HUES64 (cell line): ENCODE data around the gene GAGE1.

Source experiments
- H3K27ac ChIP-seq: 2 replicates; pipeline ENCODE4 v1.7.0; 2013; ENCODE audit warnings: low read depth, low read length, inconsistent platforms
- H3K27me3 ChIP-seq: 2 replicates; pipeline ENCODE4 v1.6.1; 2013; ENCODE audit warnings: mild to moderate bottlenecking, low read length; ENCODE audit not compliant: insufficient read depth
- H3K36me3 ChIP-seq: 2 replicates; pipeline ENCODE4 v1.6.1; 2013; ENCODE audit warnings: mild to moderate bottlenecking, low read length; ENCODE audit not compliant: insufficient read depth
- H3K4me1 ChIP-seq: 2 replicates; pipeline ENCODE4 v1.6.1; 2013; ENCODE audit warnings: mild to moderate bottlenecking, low read length, moderate library complexity; ENCODE audit not compliant: insufficient read depth
- H3K4me3 ChIP-seq: 2 replicates; pipeline ENCODE4 v1.5.1; 2013; ENCODE audit warnings: mild to moderate bottlenecking, low read length, moderate library complexity
- H3K9ac ChIP-seq: 2 replicates; pipeline ENCODE4 v1.6.1; 2013; ENCODE audit warnings: mild to moderate bottlenecking, low read depth, low read length
- H3K9me3 ChIP-seq: 2 replicates; pipeline ENCODE4 v1.6.1; 2013; ENCODE audit warnings: low read depth, low read length; ENCODE audit not compliant: insufficient read depth
- WGBS: fragments of 150-250, 120-280 bp; methylation state at CpG from one replicate; pipeline ENCODE4 v1.1.7; 2013; ENCODE audit warnings: missing lambda C conversion rate; 5-methylcytosine and 5-hydroxymethylcytosine counted together

Gene GAGE1

DNA sequence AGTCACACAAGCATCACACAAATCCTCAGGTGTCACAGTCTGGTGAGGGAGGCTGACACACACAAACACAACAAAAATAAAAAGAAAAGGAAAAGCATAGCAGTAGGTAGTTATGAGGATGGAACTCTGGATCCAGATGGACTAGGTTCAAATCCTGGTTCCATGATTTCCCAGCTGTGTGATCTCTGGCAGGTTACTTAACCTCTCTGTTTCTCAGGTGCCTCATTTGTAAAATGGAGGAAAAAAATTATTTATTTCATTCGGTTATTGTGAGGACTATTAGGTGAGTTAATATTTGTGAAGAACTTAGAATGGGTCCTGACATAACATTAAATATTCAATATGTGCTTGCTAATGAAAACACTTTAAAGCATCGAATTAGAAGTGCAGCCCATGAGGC is 19.8 kb downstream of the GAGE1 start:
- no peaks in the 10 kb centered on the region for H3K9me3 ChIP-seq
- no peak overlapping the region for H3K9ac ChIP-seq
- 100% methylated on average over 1 of the region's 2 CpGs for WGBS
- H3K36me3 ChIP-seq = no peaks in the 10 kb centered on the region
- H3K4me3 ChIP-seq = no peak overlapping the region
- no peak overlapping the region for H3K27ac ChIP-seq
- H3K27me3 ChIP-seq = no peaks in the 10 kb centered on the region
- H3K4me1 ChIP-seq = no peaks in the 10 kb centered on the region

DNA sequence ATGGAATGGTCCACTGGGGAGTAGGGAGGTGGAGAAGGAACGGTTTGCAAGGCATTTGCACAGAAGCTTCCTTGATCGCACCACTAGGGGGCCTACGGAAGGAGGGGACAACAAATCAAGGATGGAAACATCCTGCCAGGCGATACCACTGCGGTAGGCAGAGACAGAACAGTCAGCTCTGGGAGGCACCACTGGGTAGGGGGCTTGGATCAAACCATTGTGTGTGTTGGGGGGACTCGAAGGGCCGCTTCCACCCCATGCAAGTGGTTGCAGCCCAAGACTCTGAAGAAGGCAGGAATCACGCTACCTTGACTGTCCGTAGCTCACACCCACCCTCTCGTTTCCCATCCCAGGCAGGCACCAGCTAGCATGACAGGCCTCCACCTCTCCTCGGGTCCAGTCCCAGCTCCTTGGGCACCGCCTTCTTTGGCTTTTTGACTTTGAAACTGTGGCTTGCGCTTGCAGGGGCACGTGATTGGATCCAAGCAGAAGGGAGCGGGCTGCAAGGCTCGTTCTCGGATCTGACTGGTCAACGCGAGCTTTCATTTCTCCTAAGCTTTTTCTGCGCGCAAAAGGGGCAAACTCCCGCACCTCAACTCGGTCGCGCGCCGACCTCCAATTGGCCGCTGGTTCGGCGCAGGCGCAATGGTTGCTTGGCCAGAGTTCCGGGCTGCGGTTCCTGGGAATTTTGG is 28.4 kb downstream of the GAGE1 start:
- Histone ChIP-seq H3K9me3 (0 out of 2 replicates have a peak, but pooled peaks cover 7% of the 10 kb centered on the region), H3K4me3 (no peak overlapping the region), H3K9ac (no peak overlapping the region), H3K36me3 (no peaks in the 10 kb centered on the region), H3K27ac (no peak overlapping the region), H3K27me3 (no peaks in the 10 kb centered on the region), H3K4me1 (no peaks in the 10 kb centered on the region)
- 91% methylated on average over 33 of the region's 33 CpGs for WGBS

DNA sequence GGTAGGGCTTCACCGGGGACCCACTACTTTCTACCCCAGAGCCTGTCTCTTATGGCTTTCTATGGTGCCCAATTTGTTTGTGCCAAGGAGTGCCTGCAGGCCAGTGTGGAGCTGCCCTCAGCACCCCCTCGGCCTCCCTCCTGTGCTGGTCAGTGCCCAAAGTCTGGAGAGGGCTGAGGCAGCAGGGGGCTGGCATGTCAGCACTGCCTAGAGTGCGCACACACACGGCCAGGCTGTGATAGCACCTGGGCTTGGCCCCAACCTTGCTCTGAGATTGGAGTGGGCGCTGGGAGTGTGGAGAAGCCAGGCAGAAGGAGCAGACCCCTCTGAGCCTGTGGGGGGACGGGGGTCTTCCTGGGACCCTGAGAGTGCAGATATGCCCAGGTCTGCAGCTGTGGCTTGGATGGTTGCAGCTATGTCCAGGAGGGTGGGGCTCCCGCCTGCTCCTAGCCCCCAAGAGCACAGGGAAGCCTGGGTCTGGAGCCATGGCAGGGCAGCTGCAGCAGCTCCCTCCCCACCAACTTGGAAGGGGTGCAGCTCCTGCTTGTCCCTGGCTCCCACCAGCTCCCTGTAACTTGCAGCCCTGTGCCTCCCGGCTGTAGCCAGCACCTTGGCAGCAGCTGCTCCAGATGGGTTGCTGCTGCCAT is 46.3 kb downstream of the GAGE1 start:
- Histone ChIP-seq H3K4me1 (no peaks in the 10 kb centered on the region), H3K27me3 (no peaks in the 10 kb centered on the region), H3K9ac (no peak overlapping the region), H3K9me3 (no peaks in the 10 kb centered on the region), H3K36me3 (no peaks in the 10 kb centered on the region), H3K27ac (no peak overlapping the region), H3K4me3 (no peak overlapping the region)
- 93% methylated on average over 8 of the region's 8 CpGs for WGBS

DNA sequence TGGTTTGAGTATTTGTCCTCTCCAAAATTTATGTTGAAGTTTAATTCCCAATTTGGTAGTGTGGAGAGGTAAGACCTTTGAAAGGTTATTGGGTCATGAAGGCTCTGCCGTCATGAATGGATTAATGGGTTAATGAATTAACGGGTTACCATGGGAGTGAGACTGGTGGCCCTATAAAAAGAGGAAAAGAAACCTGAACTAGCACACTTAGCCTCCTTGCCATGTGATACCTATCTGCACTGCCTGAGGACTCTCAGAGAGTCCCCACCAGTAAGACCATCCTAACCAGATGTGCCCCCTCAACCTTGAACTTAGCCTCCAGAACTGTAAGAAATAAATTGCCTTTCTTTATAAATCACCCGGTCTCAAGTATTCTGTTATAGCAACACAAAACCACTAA is 57.7 kb downstream of the GAGE1 start:
- Histone ChIP-seq H3K4me1 (no peaks in the 10 kb centered on the region), H3K36me3 (no peaks in the 10 kb centered on the region), H3K27me3 (no peaks in the 10 kb centered on the region), H3K9ac (no peak overlapping the region), H3K4me3 (no peak overlapping the region), H3K9me3 (no peaks in the 10 kb centered on the region), H3K27ac (no peak overlapping the region)
- WGBS = 86% methylated on average over 3 of the region's 3 CpGs
